ENCODE data around the gene KRTAP20-3.

- TF ChIP-seq CTCF (IDR thresholded peaks at IDR 0.05 in 8 of 11, conservative IDR thresholded peaks at IDR 0.05 in 3 of 11) (no peak), POLR2A (IDR thresholded peaks at IDR 0.05) (no peak), POLR2AphosphoS5 (IDR thresholded peaks at IDR 0.05) (no peak)
Measured at GRCh38 chr21:30652891-30653290, 10.2 kb downstream of the KRTAP20-3 start.

All from spleen (tissue), 7 donors.